ENCODE measurements around the gene SNRNP25.

SNRNP25 gene

GRCh38 chr16:104928-105327 is 51.3 kb downstream of the SNRNP25 start:
- ATAC-seq: no peak

DNA sequence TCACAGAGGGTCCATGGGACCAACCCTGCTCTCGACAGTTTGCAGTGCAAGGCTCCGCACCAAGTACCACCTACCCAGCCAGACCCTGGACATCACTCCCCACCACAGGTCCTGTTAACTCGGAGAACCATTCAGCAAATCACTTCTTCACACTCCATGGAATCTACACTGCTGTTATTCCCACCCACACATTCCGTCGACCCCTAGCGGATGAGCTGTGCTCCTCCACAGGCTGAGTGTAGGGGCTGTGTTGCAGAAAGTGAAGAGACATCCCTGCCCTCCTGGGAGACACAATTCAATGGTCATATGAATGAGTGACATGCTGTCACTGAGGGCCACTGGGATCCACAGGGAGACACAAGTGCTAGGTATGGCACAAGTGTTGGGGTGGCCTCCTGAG is 51.9 kb downstream of the SNRNP25 start:
- ATAC-seq: no peak

DNA sequence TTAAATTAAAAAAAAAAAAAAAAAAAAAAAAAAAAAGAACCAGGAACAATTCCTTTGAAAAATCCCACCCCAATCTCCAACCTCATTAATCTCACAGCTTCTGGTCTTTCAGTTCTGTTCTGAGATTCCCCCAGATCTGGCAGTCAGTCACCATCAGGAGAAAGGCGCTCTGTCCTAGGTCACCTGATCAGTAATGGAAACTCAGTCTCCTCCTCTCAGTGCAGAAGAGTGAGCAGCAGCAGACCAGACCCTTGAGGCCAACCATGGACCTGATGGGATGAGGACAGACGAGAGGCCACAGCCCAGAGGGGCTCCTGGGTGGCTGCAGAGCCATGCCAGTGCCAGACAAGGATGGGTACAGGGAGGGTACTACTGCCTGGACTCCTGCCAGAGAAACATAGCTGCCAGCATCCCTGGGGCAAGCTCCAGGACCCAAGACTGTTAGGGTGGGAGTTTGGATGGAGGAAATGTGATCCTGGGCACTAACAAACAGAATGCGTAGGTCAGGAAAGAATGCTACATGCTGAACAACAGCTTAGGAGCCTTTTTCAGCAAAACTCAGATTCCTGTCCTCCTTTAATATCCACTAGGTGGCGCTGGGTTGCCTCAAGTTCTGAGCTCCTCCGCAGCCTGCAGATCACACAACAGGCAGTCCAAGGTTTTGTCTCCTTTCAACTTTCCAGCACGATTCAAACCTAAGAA is 53.1 kb downstream of the SNRNP25 start:
- ATAC-seq: peak; percentile 71
